HepG2 (cell line): ENCODE data around the gene PPM1F. TPM values are rescaled to one million over a fixed set of nuclear protein-coding genes. Genes with fewer than 3 reads are reported as not detected.

Experiments used
- ATAC-seq: fragments of 200-7000 bp; cut with Tn5 transposase; 3 replicates; pipeline ENCODE4 v1.9.1; 2020; ENCODE audit warnings: mild to moderate bottlenecking, moderate library complexity
- BruUV-seq: library from RNA; stranded (reverse); fragments of 400-500 nt; replicated peaks from 2 replicates; lab custom pipeline; 2021; lab: Mats Ljungman, UMichigan
- CTCF ChIA-PET: fragments of 300-600 bp; formaldehyde crosslinking; extraction: SDS; loops from one replicate; lab custom pipeline; 2021; ENCODE audit warnings: low total read pairs, inconsistent platforms, low intra/inter-chr PET ratio; lab: Yijun Ruan, JAX
- POLR2A ChIA-PET: fragments of 350-600 bp; sonication (Branson Sonifier 250); formaldehyde crosslinking; loops from one replicate; lab custom pipeline; 2020; ENCODE audit warnings: antibody characterized with exemption, inconsistent platforms; lab: Yijun Ruan, JAX
- DNase-seq: peaks from one replicate; pipeline ENCODE4 v3.0.0-alpha.2; 2015; ENCODE audit warnings: low spot score
- FAIRE-seq: peaks from 3 replicates; lab custom pipeline; 2011; peaks lifted over from hg19 to GRCh38; lab: Jason Lieb, UNC
- H2AFZ ChIP-seq: one replicate; pipeline ENCODE4 v1.6.1; 2011; ENCODE audit warnings: low read length, inconsistent platforms
- H3K27ac ChIP-seq: fragments of 300-600 bp; 3 replicates; pipeline ENCODE4 v1.8.0; 2011; ENCODE audit warnings: mixed run types, mild to moderate bottlenecking, mixed read lengths, low read length, inconsistent platforms; ENCODE audit not compliant: insufficient read depth; ENCODE audit errors: extremely low read length
- H3K27me3 ChIP-seq, 2 experiments: fragments of 200-600 bp in 1 of 2; 2 replicates in 1 of 2; 3 replicates in 1 of 2; pipeline versions ENCODE4 v1.6.0 to v1.8.0; 2011; ENCODE audit warnings: low read length in 2 of 2, mild to moderate bottlenecking in 2 of 2, moderate library complexity in 2 of 2, inconsistent platforms in 1 of 2; ENCODE audit not compliant: insufficient read depth in 2 of 2, control insufficient read depth in 1 of 2
- H3K36me3 ChIP-seq, 2 experiments: fragments of 200-600 bp in 1 of 2; replicated peaks in 1 of 2; 2 replicates in 1 of 2; 3 replicates in 1 of 2; pipeline versions ENCODE4 v1.5.1 to v1.8.0; 2011; ENCODE audit warnings: low read length in 2 of 2, inconsistent platforms in 1 of 2; ENCODE audit not compliant: insufficient read depth in 2 of 2, control insufficient read depth in 1 of 2
- H3K4me1 ChIP-seq: 2 replicates; pipeline ENCODE4 v1.5.1; 2012; ENCODE audit warnings: low read length, inconsistent platforms; ENCODE audit not compliant: insufficient read depth
- H3K4me2 ChIP-seq: 2 replicates; pipeline ENCODE4 v1.6.0; 2011; ENCODE audit warnings: low read depth, low read length, inconsistent platforms
- H3K4me3 ChIP-seq, 3 experiments: fragments of 200-600 bp in 1 of 3; sonication (generic), shearing (Covaris generic) in 1 of 3; replicated peaks in 1 of 3; 2 replicates each; pipeline ENCODE4 v1.5.1; 2011 to 2016; ENCODE audit warnings: low read length in 3 of 3, inconsistent platforms in 2 of 3, low read depth in 2 of 3, mild to moderate bottlenecking in 2 of 3, control low read depth in 1 of 3, mixed read lengths in 1 of 3; ENCODE audit not compliant: insufficient read depth in 1 of 3
- H3K79me2 ChIP-seq: one replicate; pipeline ENCODE4 v1.6.1; 2011; ENCODE audit warnings: low read length, inconsistent platforms; ENCODE audit not compliant: insufficient read depth
- H3K9ac ChIP-seq: 2 replicates; pipeline ENCODE4 v1.6.0; 2011; ENCODE audit warnings: mild to moderate bottlenecking, low read depth, low read length, inconsistent platforms; ENCODE audit not compliant: insufficient read depth
- H3K9me3 ChIP-seq: 2 replicates; pipeline ENCODE4 v1.5.1; 2012; ENCODE audit warnings: mild to moderate bottlenecking, low read length
- H4K20me1 ChIP-seq: 2 replicates; pipeline ENCODE4 v1.6.0; 2011; ENCODE audit warnings: inconsistent platforms, mild to moderate bottlenecking, low read length, moderate library complexity; ENCODE audit not compliant: insufficient read depth
- BCLAF1 ChIP-seq: fragments of 450-650 bp; IDR thresholded peaks from 2 replicates; pipeline ENCODE4 v1.6.1; 2017; ENCODE audit warnings: mild to moderate bottlenecking
- CHD4 ChIP-seq: fragments of 200-600 bp; sonication (generic); IDR thresholded peaks from 2 replicates; pipeline ENCODE4 v1.7.0; 2017; ENCODE audit warnings: mild to moderate bottlenecking, low read length, borderline replicate concordance
- IKZF1 ChIP-seq: fragments of 450-650 bp; IDR thresholded peaks from 2 replicates; pipeline ENCODE4 v1.7.1; 2016
- KLF12 ChIP-seq: sonication (generic); formaldehyde crosslinking; IDR thresholded peaks from 2 replicates; pipeline ENCODE4 v1.4.0; 2020; ENCODE audit warnings: missing genetic modification reagents, borderline replicate concordance
- NCOA5 ChIP-seq: sonication (generic); formaldehyde crosslinking; IDR thresholded peaks from 2 replicates; pipeline ENCODE4 v1.4.0; 2020; ENCODE audit warnings: missing genetic modification reagents
- SALL2 ChIP-seq: sonication (generic); formaldehyde crosslinking; IDR thresholded peaks from 2 replicates; pipeline ENCODE4 v1.8.1; 2023; ENCODE audit warnings: mild to moderate bottlenecking, missing genetic modification reagents, inconsistent platforms
- ZKSCAN5 ChIP-seq: sonication (generic); formaldehyde crosslinking; IDR thresholded peaks from 2 replicates; pipeline ENCODE4 v1.5.1; 2020; ENCODE audit warnings: mild to moderate bottlenecking, missing genetic modification reagents
- ZKSCAN8 ChIP-seq: IDR thresholded peaks from 2 replicates; pipeline ENCODE4 v1.6.1; 2016; ENCODE audit warnings: borderline replicate concordance, missing genetic modification reagents, missing compliant biosample characterization
- WGBS: methylation state at CpG from one replicate; pipeline ENCODE4 v1.1.6; 2017; ENCODE audit warnings: low lambda C conversion rate; 5-methylcytosine and 5-hydroxymethylcytosine counted together
- in situ Hi-C: cut with HindIII; loops from 2 replicates; pipeline ENCODE4 v1.10.0; 2017; ENCODE audit warnings: low pct_unique_long_range_greater_than_20kb; ENCODE audit not compliant: extremely low pct_ligation_motif_present
- intact Hi-C: fragments of 100-400 bp; cut with micrococcal nuclease; formaldehyde crosslinking; loops from one replicate; pipeline ENCODE4 v1.10.0; 2022; ENCODE audit not compliant: unreplicated experiment
- polyA plus RNA-seq, 8 experiments: library from polyadenylated mRNA; depleted of rRNA in 3 of 8; stranded (reverse) in 7 of 8; unstranded in 1 of 8; fragments of >200 nt; fragmentation: Illumina TruSeq in 4 of 8; extraction: Trizol in 4 of 8; gene quantifications; 2 replicates each; pipeline versions ENCODE4 v1.2.1 to v1.2.3, GENCODE V29; 2011 to 2016; ENCODE audit warnings: low read depth in 4 of 8, missing spikeins in 1 of 8, mixed read lengths in 1 of 8; ENCODE audit not compliant: insufficient read depth in 1 of 8
- total RNA-seq, 5 experiments: library from RNA; depleted of rRNA; stranded (reverse); fragments of >200 nt; fragmentation: Illumina TruSeq; extraction: Trizol; gene quantifications; 2 replicates each; pipeline ENCODE4 v1.2.3, GENCODE V29; 2016; ENCODE audit warnings: low read depth in 1 of 5

The PPM1F gene
- total and polyA plus RNA-seq, 2 of the 13 experiments (the other 11 are each of a cell fraction or from before 2014, with no cell fraction given), result 11.0 to 19.6 TPM

GRCh38 chr22:21921184-21921721 lies 31.4 kb downstream of the PPM1F start (continued):
- TF ChIP-seq BCLAF1 (no peak), ZKSCAN5 (CRISPR knock-in tag) (no peak), CHD4 (no peak)
- TF ChIP-seq, all 625 proteins: peak for 0

- DNase-seq (no peak), FAIRE-seq (no peak), ATAC-seq (no peak)
- Histone ChIP-seq H3K36me3 (peaks cover 0 to 6% of the 10 kb centered on the region in 2 experiments; a peak in 1 of 5 replicates), H3K4me1 (peaks cover 14% of the 10 kb centered on the region), H3K9ac (no peak overlapping the region), H3K4me3 (no peak overlapping the region), H3K27ac (no peak overlapping the region), H3K79me2 (no peaks in the 10 kb centered on the region), H3K27me3 (no peaks in the 10 kb centered on the region), H4K20me1 (no peaks in the 10 kb centered on the region), H3K9me3 (no peaks in the 10 kb centered on the region), H2AFZ (no peak overlapping the region), H3K4me2 (no peak overlapping the region)
- WGBS, result 89% methylated on average over 14 of the region's 16 CpGs
- in situ Hi-C loops (no loop called here), intact Hi-C loops (no loop called here)
- no TSS peak for BruUV-seq
- POLR2A ChIA-PET, result no interaction called here
- no peak for TF ChIP-seq NCOA5 (CRISPR knock-in tag)
- TF ChIP-seq KLF12, result no peak
- no peak for TF ChIP-seq IKZF1
- no peak for TF ChIP-seq ZKSCAN8 (CRISPR knock-in tag)
- no peak for TF ChIP-seq SALL2 (CRISPR knock-in tag)
- CTCF ChIA-PET, result no interaction called here
These were observed 32.1 kb downstream of the PPM1F start for GRCh38 chr22:21920341-21921183.
